ENCODE data around the gene MRPL36.

- TF ChIP-seq, protein P1, sequence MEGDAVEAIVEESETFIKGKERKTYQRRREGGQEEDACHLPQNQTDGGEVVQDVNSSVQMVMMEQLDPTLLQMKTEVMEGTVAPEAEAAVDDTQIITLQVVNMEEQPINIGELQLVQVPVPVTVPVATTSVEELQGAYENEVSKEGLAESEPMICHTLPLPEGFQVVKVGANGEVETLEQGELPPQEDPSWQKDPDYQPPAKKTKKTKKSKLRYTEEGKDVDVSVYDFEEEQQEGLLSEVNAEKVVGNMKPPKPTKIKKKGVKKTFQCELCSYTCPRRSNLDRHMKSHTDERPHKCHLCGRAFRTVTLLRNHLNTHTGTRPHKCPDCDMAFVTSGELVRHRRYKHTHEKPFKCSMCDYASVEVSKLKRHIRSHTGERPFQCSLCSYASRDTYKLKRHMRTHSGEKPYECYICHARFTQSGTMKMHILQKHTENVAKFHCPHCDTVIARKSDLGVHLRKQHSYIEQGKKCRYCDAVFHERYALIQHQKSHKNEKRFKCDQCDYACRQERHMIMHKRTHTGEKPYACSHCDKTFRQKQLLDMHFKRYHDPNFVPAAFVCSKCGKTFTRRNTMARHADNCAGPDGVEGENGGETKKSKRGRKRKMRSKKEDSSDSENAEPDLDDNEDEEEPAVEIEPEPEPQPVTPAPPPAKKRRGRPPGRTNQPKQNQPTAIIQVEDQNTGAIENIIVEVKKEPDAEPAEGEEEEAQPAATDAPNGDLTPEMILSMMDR (IDR thresholded peaks at IDR 0.05): no peak
- TF ChIP-seq POLR2A (IDR thresholded peaks at IDR 0.05): no peak
Measured at GRCh38 chr5:1785062-1785461, 14.6 kb downstream of the MRPL36 start.
